OCI-LY1 (cell line): ENCODE data around the gene SLC25A10.

Experiments
- CTCF ChIP-seq: fragments of 200-600 bp; sonication (generic), shearing (Covaris generic); IDR thresholded peaks from 2 replicates; pipeline ENCODE4 v1.5.1; 2017; ENCODE audit warnings: mild to moderate bottlenecking, antibody characterized with exemption, low read length, moderate library complexity, mixed read lengths
- EZH2 ChIP-seq: fragments of 200-600 bp; sonication (generic), shearing (Covaris generic); IDR thresholded peaks from 2 replicates; pipeline ENCODE4 v1.8.0; 2017; ENCODE audit warnings: borderline replicate concordance, mixed run types, mild to moderate bottlenecking, antibody characterized with exemption, low read length, moderate library complexity, mixed read lengths

GRCh38 chr17:81701288-81702071 is 10.6 kb upstream of the SLC25A10 start:
- TF ChIP-seq CTCF (peak; percentile 11; the same call in 1 of the 2 replicates), EZH2 (no peak)
